GM12892 (cell line): ENCODE measurements around the gene OR2B6.
"Not testable (repeated sequence)": the region's sequence is repeated elsewhere in the genome, so short reads cannot be mapped to it uniquely, and the experiment has no call there.

Source experiments
- POLR2A ChIP-seq: IDR thresholded peaks from 2 replicates; pipeline ENCODE4 v1.6.1; 2011; ENCODE audit warnings: low read depth, low read length, control low read depth
- POLR2AphosphoS5 ChIP-seq: IDR thresholded peaks from 2 replicates; pipeline ENCODE4 v1.6.1; 2011; ENCODE audit warnings: low read depth, low read length, control low read depth
- TAF1 ChIP-seq: IDR thresholded peaks from 2 replicates; pipeline ENCODE4 v1.6.1; 2011; ENCODE audit warnings: low read depth, mild to moderate bottlenecking, control low read depth, low read length, borderline replicate concordance

DNA sequence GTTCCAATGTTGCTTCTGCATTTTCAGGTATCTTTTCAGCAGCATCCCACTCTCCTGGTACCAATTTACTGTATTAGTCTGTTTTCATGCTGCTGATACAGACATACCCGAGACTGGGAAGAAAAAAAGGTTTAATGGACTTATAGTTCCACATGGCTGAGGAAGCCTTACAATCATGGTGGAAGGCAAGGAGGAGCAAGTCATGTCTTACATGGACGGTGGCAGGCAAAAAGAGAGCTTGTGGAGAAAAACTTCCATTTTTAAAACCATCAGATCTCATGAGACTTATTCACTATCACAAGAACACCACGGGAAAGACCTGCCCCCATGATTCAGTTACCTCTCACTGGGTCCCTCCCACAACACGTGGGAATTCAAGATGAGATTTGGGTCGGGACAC lies 27.1 kb upstream of the OR2B6 start:
- TF ChIP-seq POLR2A, POLR2AphosphoS5, TAF1: not testable (repeated sequence)
